ENCODE data around the gene B4GALT1.

Gene B4GALT1

GRCh38 chr9:33189331-33189791 is 22.2 kb upstream of the B4GALT1 start:
- WGBS (ENCODE audit: insufficient coverage), result 100% methylated on average over 4 of the region's 6 CpGs
- no peak overlapping the region for H3K4me3 ChIP-seq (ENCODE audit: control insufficient read depth in 1 of 7, extremely low read depth in 1 of 7, insufficient read depth in 4 of 7, low read depth in 2 of 7, low read length in 6 of 7)
- no peaks in the 10 kb centered on the region for H3K9me3 ChIP-seq (ENCODE audit: control extremely low read depth in 1 of 5, control insufficient read depth in 4 of 5, insufficient read depth in 2 of 5, low read depth in 1 of 5, low read length in 4 of 5)
- H3K36me3 ChIP-seq (ENCODE audit: control insufficient read depth in 4 of 4, insufficient read depth in 4 of 4, low read length in 3 of 4), result no peaks in the 10 kb centered on the region
- DNase-seq, result no peak
- H3K4me1 ChIP-seq (ENCODE audit: control extremely low read depth in 1 of 4, control insufficient read depth in 4 of 4, insufficient read depth in 4 of 4, low read length in 3 of 4), result no peaks in the 10 kb centered on the region
- H3K27ac ChIP-seq (ENCODE audit: insufficient read depth in 1 of 2, low read depth in 1 of 2, low read length in 2 of 2, poor library complexity in 1 of 2, severe bottlenecking in 2 of 2), result no peak overlapping the region
- ChIA-PET CTCF (interaction anchor here (1.0 to 2.1 kb wide), 3 partner anchors 12 to 37 kb away, joined by 4 to 10 read pairs (median 4); no protein-coding TSS in a partner anchor), POLR2A (no interaction called here)
- no peaks in the 10 kb centered on the region for H3K27me3 ChIP-seq (replicated peaks in 2 of 5; ENCODE audit: control insufficient read depth in 4 of 5, insufficient read depth in 5 of 5, low read length in 4 of 5)

- no peak for DNase-seq
- ChIA-PET CTCF (interaction anchor here (1.7 to 2.1 kb wide), 2 partner anchors 13 to 15 kb away, joined by 4 to 10 read pairs; no protein-coding TSS in a partner anchor), POLR2A (no interaction called here)
- Histone ChIP-seq H3K27me3 (replicated peaks in 2 of 5; ENCODE audit: control insufficient read depth in 4 of 5, insufficient read depth in 5 of 5, low read length in 4 of 5) (no peaks in the 10 kb centered on the region), H3K27ac (ENCODE audit: insufficient read depth in 1 of 2, low read depth in 1 of 2, low read length in 2 of 2, poor library complexity in 1 of 2, severe bottlenecking in 2 of 2) (no peak overlapping the region), H3K9me3 (ENCODE audit: control extremely low read depth in 1 of 5, control insufficient read depth in 4 of 5, insufficient read depth in 2 of 5, low read depth in 1 of 5, low read length in 4 of 5) (no peaks in the 10 kb centered on the region), H3K4me1 (ENCODE audit: control extremely low read depth in 1 of 4, control insufficient read depth in 4 of 4, insufficient read depth in 4 of 4, low read length in 3 of 4) (no peaks in the 10 kb centered on the region), H3K36me3 (ENCODE audit: control insufficient read depth in 4 of 4, insufficient read depth in 4 of 4, low read length in 3 of 4) (no peaks in the 10 kb centered on the region), H3K4me3 (ENCODE audit: control insufficient read depth in 1 of 7, extremely low read depth in 1 of 7, insufficient read depth in 4 of 7, low read depth in 2 of 7, low read length in 6 of 7) (no peak overlapping the region)
- no CpG with 5 or more reads among the region's 1 CpG for WGBS (ENCODE audit: insufficient coverage)
Observed at GRCh38 chr9:33188711-33189110, 21.6 kb upstream of the B4GALT1 start.

- WGBS (ENCODE audit: insufficient coverage), result 94% methylated on average over 5 of the region's 7 CpGs
- no peaks in the 10 kb centered on the region for H3K36me3 ChIP-seq (ENCODE audit: control insufficient read depth in 4 of 4, insufficient read depth in 4 of 4, low read length in 3 of 4)
- H3K9me3 ChIP-seq (ENCODE audit: control extremely low read depth in 1 of 5, control insufficient read depth in 4 of 5, insufficient read depth in 2 of 5, low read depth in 1 of 5, low read length in 4 of 5), result no peaks in the 10 kb centered on the region
- no peak overlapping the region for H3K4me3 ChIP-seq (ENCODE audit: control insufficient read depth in 1 of 7, extremely low read depth in 1 of 7, insufficient read depth in 4 of 7, low read depth in 2 of 7, low read length in 6 of 7)
- DNase-seq, result no peak
- no peak overlapping the region for H3K27ac ChIP-seq (ENCODE audit: insufficient read depth in 1 of 2, low read depth in 1 of 2, low read length in 2 of 2, poor library complexity in 1 of 2, severe bottlenecking in 2 of 2)
- no peaks in the 10 kb centered on the region for H3K4me1 ChIP-seq (ENCODE audit: control extremely low read depth in 1 of 4, control insufficient read depth in 4 of 4, insufficient read depth in 4 of 4, low read length in 3 of 4)
- H3K27me3 ChIP-seq (replicated peaks in 2 of 5; ENCODE audit: control insufficient read depth in 4 of 5, insufficient read depth in 5 of 5, low read length in 4 of 5), result no peaks in the 10 kb centered on the region
- CTCF ChIA-PET, result interaction anchor here (1.1 to 1.8 kb wide), 3 partner anchors 13 to 43 kb away, joined by 3 to 4 read pairs (median 4); no protein-coding TSS in a partner anchor
- POLR2A ChIA-PET, result no interaction called here
Observed at GRCh38 chr9:33187519-33188218, 20.5 kb upstream of the B4GALT1 start.

- H3K27me3 ChIP-seq (replicated peaks in 2 of 5; ENCODE audit: control insufficient read depth in 4 of 5, insufficient read depth in 5 of 5, low read length in 4 of 5), result peaks cover 0 to 2% (median 0%) of the 10 kb centered on the region in 5 experiments
- no peaks in the 10 kb centered on the region for H3K9me3 ChIP-seq (ENCODE audit: control extremely low read depth in 1 of 5, control insufficient read depth in 4 of 5, insufficient read depth in 2 of 5, low read depth in 1 of 5, low read length in 4 of 5)
- DNase-seq, result no peak
- no peaks in the 10 kb centered on the region for H3K36me3 ChIP-seq (ENCODE audit: control insufficient read depth in 4 of 4, insufficient read depth in 4 of 4, low read length in 3 of 4)
- POLR2A ChIA-PET, result no interaction called here
- no peak overlapping the region for H3K4me3 ChIP-seq (ENCODE audit: control insufficient read depth in 1 of 7, extremely low read depth in 1 of 7, insufficient read depth in 4 of 7, low read depth in 2 of 7, low read length in 6 of 7)
- 100% methylated on average over 2 of the region's 3 CpGs for WGBS (ENCODE audit: insufficient coverage)
- H3K4me1 ChIP-seq (ENCODE audit: control extremely low read depth in 1 of 4, control insufficient read depth in 4 of 4, insufficient read depth in 4 of 4, low read length in 3 of 4), result no peaks in the 10 kb centered on the region
- H3K27ac ChIP-seq (ENCODE audit: insufficient read depth in 1 of 2, low read depth in 1 of 2, low read length in 2 of 2, poor library complexity in 1 of 2, severe bottlenecking in 2 of 2), result no peak overlapping the region
- CTCF ChIA-PET, result interaction anchor here (1.1 to 1.8 kb wide), 2 partner anchors 14 to 42 kb away, joined by 3 to 4 read pairs; no protein-coding TSS in a partner anchor
Observed at GRCh38 chr9:33186457-33187168, 19.5 kb upstream of the B4GALT1 start.

- Histone ChIP-seq H3K27me3 (replicated peaks in 2 of 5; ENCODE audit: control insufficient read depth in 4 of 5, insufficient read depth in 5 of 5, low read length in 4 of 5) (peaks cover 0 to 2% (median 0%) of the 10 kb centered on the region in 5 experiments), H3K9me3 (ENCODE audit: control extremely low read depth in 1 of 5, control insufficient read depth in 4 of 5, insufficient read depth in 2 of 5, low read depth in 1 of 5, low read length in 4 of 5) (no peaks in the 10 kb centered on the region), H3K36me3 (ENCODE audit: control insufficient read depth in 4 of 4, insufficient read depth in 4 of 4, low read length in 3 of 4) (no peaks in the 10 kb centered on the region), H3K4me1 (ENCODE audit: control extremely low read depth in 1 of 4, control insufficient read depth in 4 of 4, insufficient read depth in 4 of 4, low read length in 3 of 4) (no peaks in the 10 kb centered on the region), H3K4me3 (ENCODE audit: control insufficient read depth in 1 of 7, extremely low read depth in 1 of 7, insufficient read depth in 4 of 7, low read depth in 2 of 7, low read length in 6 of 7) (no peak overlapping the region), H3K27ac (ENCODE audit: insufficient read depth in 1 of 2, low read depth in 1 of 2, low read length in 2 of 2, poor library complexity in 1 of 2, severe bottlenecking in 2 of 2) (no peak overlapping the region)
- 98% methylated on average over 5 of the region's 5 CpGs for WGBS (ENCODE audit: insufficient coverage)
- DNase-seq, result no peak
- ChIA-PET POLR2A (no interaction called here), CTCF (no interaction called here)
Observed at GRCh38 chr9:33185858-33186257, 18.7 kb upstream of the B4GALT1 start.

- 98% methylated on average over 6 of the region's 11 CpGs for WGBS (ENCODE audit: insufficient coverage)
- no peaks in the 10 kb centered on the region for H3K4me1 ChIP-seq (ENCODE audit: control extremely low read depth in 1 of 4, control insufficient read depth in 4 of 4, insufficient read depth in 4 of 4, low read length in 3 of 4)
- CTCF ChIA-PET, result interaction anchor here (2.3 kb wide), 1 partner anchor 10 kb away, joined by 7 read pairs; no protein-coding TSS in a partner anchor
Observed at GRCh38 chr9:33185406-33185805, 18.3 kb upstream of the B4GALT1 start.

GRCh38 chr9:33184963-33185362 is 17.8 kb upstream of the B4GALT1 start:
- WGBS (ENCODE audit: insufficient coverage), result 92% methylated on average over 2 of the region's 2 CpGs
- Histone ChIP-seq H3K27me3 (replicated peaks in 2 of 5; ENCODE audit: control insufficient read depth in 4 of 5, insufficient read depth in 5 of 5, low read length in 4 of 5) (peaks cover 0 to 2% (median 0%) of the 10 kb centered on the region in 5 experiments), H3K27ac (ENCODE audit: insufficient read depth in 1 of 2, low read depth in 1 of 2, low read length in 2 of 2, poor library complexity in 1 of 2, severe bottlenecking in 2 of 2) (no peak overlapping the region), H3K9me3 (ENCODE audit: control extremely low read depth in 1 of 5, control insufficient read depth in 4 of 5, insufficient read depth in 2 of 5, low read depth in 1 of 5, low read length in 4 of 5) (no peaks in the 10 kb centered on the region), H3K4me3 (ENCODE audit: control insufficient read depth in 1 of 7, extremely low read depth in 1 of 7, insufficient read depth in 4 of 7, low read depth in 2 of 7, low read length in 6 of 7) (no peak overlapping the region), H3K36me3 (ENCODE audit: control insufficient read depth in 4 of 4, insufficient read depth in 4 of 4, low read length in 3 of 4) (no peaks in the 10 kb centered on the region), H3K4me1 (ENCODE audit: control extremely low read depth in 1 of 4, control insufficient read depth in 4 of 4, insufficient read depth in 4 of 4, low read length in 3 of 4) (no peaks in the 10 kb centered on the region)
- CTCF ChIA-PET, result interaction anchor here (1.1 to 2.3 kb wide), 2 partner anchors 11 to 41 kb away, joined by 3 to 7 read pairs; no protein-coding TSS in a partner anchor
- POLR2A ChIA-PET, result no interaction called here
- no peak for DNase-seq

More at GRCh38 chr9:33185406-33185805, 18.3 kb upstream of the B4GALT1 start:
- POLR2A ChIA-PET, result no interaction called here
- DNase-seq, result no peak
- Histone ChIP-seq H3K9me3 (ENCODE audit: control extremely low read depth in 1 of 5, control insufficient read depth in 4 of 5, insufficient read depth in 2 of 5, low read depth in 1 of 5, low read length in 4 of 5) (no peaks in the 10 kb centered on the region), H3K36me3 (ENCODE audit: control insufficient read depth in 4 of 4, insufficient read depth in 4 of 4, low read length in 3 of 4) (no peaks in the 10 kb centered on the region), H3K4me3 (ENCODE audit: control insufficient read depth in 1 of 7, extremely low read depth in 1 of 7, insufficient read depth in 4 of 7, low read depth in 2 of 7, low read length in 6 of 7) (no peak overlapping the region), H3K27ac (ENCODE audit: insufficient read depth in 1 of 2, low read depth in 1 of 2, low read length in 2 of 2, poor library complexity in 1 of 2, severe bottlenecking in 2 of 2) (no peak overlapping the region), H3K27me3 (replicated peaks in 2 of 5; ENCODE audit: control insufficient read depth in 4 of 5, insufficient read depth in 5 of 5, low read length in 4 of 5) (peaks cover 0 to 2% (median 0%) of the 10 kb centered on the region in 5 experiments)

Measured in common myeloid progenitor, CD34-positive (primary cell).